ENCODE data around the gene GHITM.

DNA sequence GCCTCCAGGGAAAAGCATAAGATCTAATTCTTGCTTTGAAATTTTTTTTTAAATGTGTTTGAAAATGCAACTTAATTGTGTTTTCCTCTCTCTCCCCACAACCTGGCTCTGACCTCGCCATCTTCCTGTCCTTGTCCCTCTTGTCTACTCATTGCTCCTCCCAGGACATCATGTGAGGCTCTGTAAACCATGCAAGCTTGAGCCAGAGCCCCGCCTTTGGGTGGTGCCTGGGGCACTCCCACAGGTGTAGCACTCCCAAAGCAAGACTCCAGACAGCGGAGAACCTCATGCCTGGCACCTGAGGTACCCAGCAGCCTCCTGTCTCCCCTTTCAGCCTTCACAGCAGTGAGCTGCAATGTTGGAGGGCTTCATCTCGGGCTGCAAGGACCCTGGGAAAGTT lies 45.2 kb downstream of the GHITM start:
- TF ChIP-seq, protein P1, sequence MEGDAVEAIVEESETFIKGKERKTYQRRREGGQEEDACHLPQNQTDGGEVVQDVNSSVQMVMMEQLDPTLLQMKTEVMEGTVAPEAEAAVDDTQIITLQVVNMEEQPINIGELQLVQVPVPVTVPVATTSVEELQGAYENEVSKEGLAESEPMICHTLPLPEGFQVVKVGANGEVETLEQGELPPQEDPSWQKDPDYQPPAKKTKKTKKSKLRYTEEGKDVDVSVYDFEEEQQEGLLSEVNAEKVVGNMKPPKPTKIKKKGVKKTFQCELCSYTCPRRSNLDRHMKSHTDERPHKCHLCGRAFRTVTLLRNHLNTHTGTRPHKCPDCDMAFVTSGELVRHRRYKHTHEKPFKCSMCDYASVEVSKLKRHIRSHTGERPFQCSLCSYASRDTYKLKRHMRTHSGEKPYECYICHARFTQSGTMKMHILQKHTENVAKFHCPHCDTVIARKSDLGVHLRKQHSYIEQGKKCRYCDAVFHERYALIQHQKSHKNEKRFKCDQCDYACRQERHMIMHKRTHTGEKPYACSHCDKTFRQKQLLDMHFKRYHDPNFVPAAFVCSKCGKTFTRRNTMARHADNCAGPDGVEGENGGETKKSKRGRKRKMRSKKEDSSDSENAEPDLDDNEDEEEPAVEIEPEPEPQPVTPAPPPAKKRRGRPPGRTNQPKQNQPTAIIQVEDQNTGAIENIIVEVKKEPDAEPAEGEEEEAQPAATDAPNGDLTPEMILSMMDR (conservative IDR thresholded peaks at IDR 0.05; ENCODE audit: low read depth, low read length) = no peak
- TF ChIP-seq FOS (IDR thresholded peaks at IDR 0.05; ENCODE audit: low read depth, low read length) (no peak), MAFK (IDR thresholded peaks at IDR 0.05; ENCODE audit: low read depth, low read length) (no peak), POLR2A (IDR thresholded peaks at IDR 0.05; ENCODE audit: low read depth, low read length) (no peak), CEBPB (IDR thresholded peaks at IDR 0.05; ENCODE audit: low read depth, low read length) (no peak), RFX5 (IDR thresholded peaks at IDR 0.05; ENCODE audit: low read depth, low read length) (no peak)
- TF ChIP-seq, protein P2, sequence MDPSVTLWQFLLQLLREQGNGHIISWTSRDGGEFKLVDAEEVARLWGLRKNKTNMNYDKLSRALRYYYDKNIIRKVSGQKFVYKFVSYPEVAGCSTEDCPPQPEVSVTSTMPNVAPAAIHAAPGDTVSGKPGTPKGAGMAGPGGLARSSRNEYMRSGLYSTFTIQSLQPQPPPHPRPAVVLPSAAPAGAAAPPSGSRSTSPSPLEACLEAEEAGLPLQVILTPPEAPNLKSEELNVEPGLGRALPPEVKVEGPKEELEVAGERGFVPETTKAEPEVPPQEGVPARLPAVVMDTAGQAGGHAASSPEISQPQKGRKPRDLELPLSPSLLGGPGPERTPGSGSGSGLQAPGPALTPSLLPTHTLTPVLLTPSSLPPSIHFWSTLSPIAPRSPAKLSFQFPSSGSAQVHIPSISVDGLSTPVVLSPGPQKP (IDR thresholded peaks at IDR 0.05; ENCODE audit: borderline replicate concordance, low read depth, low read length) = no peak
